Right lobe of liver (tissue), 6 donors: ENCODE measurements around the gene FGD5. TPM values are rescaled to one million over a fixed set of nuclear protein-coding genes. Genes with fewer than 3 reads are reported as not detected.

ENCODE experiments used
- ATAC-seq, 4 donors: fragments of 200-7000 bp; cut with Tn5 transposase; one replicate each; pipeline ENCODE4 v1.9.1; 2020; ENCODE audit warnings: mild to moderate bottlenecking in 4 of 4, moderate library complexity in 4 of 4
- DNase-seq, 3 donors: peaks; one replicate each; pipeline ENCODE4 v3.0.0-alpha.2; 2020
- H3K27ac ChIP-seq, 3 donors: fragments of 200-600 bp; one replicate each; pipeline ENCODE4 v1.8.0; 2022
- H3K27me3 ChIP-seq, 2 donors: fragments of 200-600 bp; one replicate each; pipeline ENCODE4 v1.8.0; 2022
- H3K36me3 ChIP-seq, 4 donors: fragments of 200-600 bp; sonication (generic) in 1 of 4; one replicate each; pipeline versions ENCODE4 v1.5.1 to v1.8.0; 2017 to 2022; ENCODE audit warnings: control low read depth in 1 of 4
- H3K4me1 ChIP-seq, 4 donors: fragments of 200-600 bp; sonication (generic) in 1 of 4; one replicate each; pipeline versions ENCODE4 v1.5.1 to v1.8.0; 2017 to 2022; ENCODE audit warnings: control low read depth in 1 of 4
- H3K4me3 ChIP-seq, 3 donors: fragments of 200-600 bp; one replicate each; pipeline ENCODE4 v1.8.0; 2022
- H3K9me3 ChIP-seq, 4 donors: fragments of 200-600 bp; sonication (generic) in 1 of 4; one replicate each; pipeline versions ENCODE4 v1.5.1 to v1.8.0; 2017 to 2022; ENCODE audit warnings: control low read depth in 1 of 4
- POLR2A ChIP-seq: fragments of 450-650 bp; IDR thresholded peaks from one replicate; pipeline ENCODE4 v1.6.1; 2017; ENCODE audit warnings: antibody characterized with exemption, mild to moderate bottlenecking
- WGBS: methylation state at CpG from one replicate; pipeline ENCODE4 v1.1.6; 2018; ENCODE audit warnings: low coverage, low lambda C conversion rate; ENCODE audit not compliant: insufficient coverage; ENCODE audit errors: missing lambda C conversion rate; 5-methylcytosine and 5-hydroxymethylcytosine counted together
- intact Hi-C, 2 donors: fragments of 100-400 bp; cut with DNase I; formaldehyde crosslinking; loops; one replicate each; pipeline versions ENCODE4 v1.11.2 to v1.14.1; 2022
- total RNA-seq, 6 experiments: library from RNA; depleted of rRNA in 2 of 6; stranded (reverse); fragments of >200 nt in 2 of 6; fragmentation: NEBNext Ultra II Directional in 3 of 6; extraction: Animal tissue kit (Norgen Biotek cat#: 25700) in 3 of 6; gene quantifications; one replicate each; pipeline versions ENCODE4 v1.1.0 to v1.2.4, GENCODE V29; 2016 to 2023
- TF ChIP-seq, protein P1 (sequence below), 4 donors: fragments of 200-600 bp in 3 of 4; fragments of 450-650 bp in 1 of 4; IDR thresholded peaks; one replicate each; pipeline versions ENCODE4 v1.5.1 to v1.8.0; 2016 to 2022; ENCODE audit warnings: antibody characterized with exemption in 4 of 4, mild to moderate bottlenecking in 2 of 4
- donor health status: DM: no; HTN: yes; CAD: no.
- donor health status: DM: no; HTN: no; CAD: no.
- donor health status: DM: no; HTN: no; CAD: no.
- donor health status: DM: no; HTN: yes; CAD: no.
- donor health status: DM: no; HTN: yes; CAD: no.

FGD5 gene
- total RNA-seq, 6 experiments from 2014 or later: 3.4 to 8.9 (median 5.9) TPM

DNA sequence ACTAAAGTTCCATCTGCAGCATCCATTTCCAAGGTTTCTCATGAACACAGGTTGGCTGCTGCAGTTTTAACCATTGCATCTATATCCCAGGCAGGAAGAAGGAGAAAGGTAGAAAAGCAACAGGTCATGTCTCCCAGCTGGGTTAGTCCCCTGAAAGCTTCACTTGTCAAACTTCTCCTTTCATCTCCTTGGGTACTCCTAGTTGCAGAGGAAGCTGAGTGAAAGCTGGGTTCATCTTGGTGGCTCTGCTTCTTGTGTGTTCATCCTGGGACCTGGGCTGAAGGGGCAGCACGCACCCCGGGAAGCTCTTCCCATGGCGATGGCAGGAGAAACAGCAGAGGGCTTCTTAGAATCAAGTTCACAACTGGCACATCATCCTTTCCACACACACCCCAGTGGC is 67.3 kb downstream of the FGD5 start:
- Histone ChIP-seq H3K4me1 (no peaks in the 10 kb centered on the region), H3K27ac (no peak overlapping the region), H3K36me3 (no peaks in the 10 kb centered on the region), H3K9me3 (no peaks in the 10 kb centered on the region), H3K4me3 (no peak overlapping the region), H3K27me3 (no peaks in the 10 kb centered on the region)
- no peak for TF ChIP-seq POLR2A
- TF ChIP-seq, protein P1, sequence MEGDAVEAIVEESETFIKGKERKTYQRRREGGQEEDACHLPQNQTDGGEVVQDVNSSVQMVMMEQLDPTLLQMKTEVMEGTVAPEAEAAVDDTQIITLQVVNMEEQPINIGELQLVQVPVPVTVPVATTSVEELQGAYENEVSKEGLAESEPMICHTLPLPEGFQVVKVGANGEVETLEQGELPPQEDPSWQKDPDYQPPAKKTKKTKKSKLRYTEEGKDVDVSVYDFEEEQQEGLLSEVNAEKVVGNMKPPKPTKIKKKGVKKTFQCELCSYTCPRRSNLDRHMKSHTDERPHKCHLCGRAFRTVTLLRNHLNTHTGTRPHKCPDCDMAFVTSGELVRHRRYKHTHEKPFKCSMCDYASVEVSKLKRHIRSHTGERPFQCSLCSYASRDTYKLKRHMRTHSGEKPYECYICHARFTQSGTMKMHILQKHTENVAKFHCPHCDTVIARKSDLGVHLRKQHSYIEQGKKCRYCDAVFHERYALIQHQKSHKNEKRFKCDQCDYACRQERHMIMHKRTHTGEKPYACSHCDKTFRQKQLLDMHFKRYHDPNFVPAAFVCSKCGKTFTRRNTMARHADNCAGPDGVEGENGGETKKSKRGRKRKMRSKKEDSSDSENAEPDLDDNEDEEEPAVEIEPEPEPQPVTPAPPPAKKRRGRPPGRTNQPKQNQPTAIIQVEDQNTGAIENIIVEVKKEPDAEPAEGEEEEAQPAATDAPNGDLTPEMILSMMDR (IDR thresholded peaks at IDR 0.05): no peak
- DNase-seq (no peak), ATAC-seq (no peak)
- 89% methylated on average over 3 of the region's 3 CpGs for WGBS
- intact Hi-C loops: no loop called here

DNA sequence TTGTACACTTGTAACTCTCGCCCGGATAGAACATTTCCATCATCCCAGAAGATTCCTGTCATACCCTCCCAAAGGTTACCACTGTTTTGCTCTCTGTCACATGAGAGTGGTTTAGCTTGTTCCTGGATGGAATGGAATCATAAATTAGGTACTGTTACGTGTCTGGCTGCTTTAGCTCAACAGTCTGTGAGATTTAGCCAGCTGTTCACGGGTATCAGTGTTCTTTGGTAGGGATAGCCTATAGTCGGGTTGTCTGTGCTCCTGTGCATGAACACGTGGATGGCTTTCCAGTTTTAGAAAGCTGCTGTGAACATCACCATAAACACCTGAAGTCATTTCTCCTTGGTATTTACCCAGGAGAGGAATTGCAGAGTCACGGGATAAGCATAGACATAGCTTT is 70.4 kb downstream of the FGD5 start:
- no peak overlapping the region for H3K4me3 ChIP-seq
- ATAC-seq (no peak), DNase-seq (no peak)
- TF ChIP-seq, protein P1 (IDR thresholded peaks at IDR 0.05): no peak
- TF ChIP-seq POLR2A: no peak
- H3K4me1 ChIP-seq: no peaks in the 10 kb centered on the region
- no peaks in the 10 kb centered on the region for H3K27me3 ChIP-seq
- 63% methylated on average over 5 of the region's 7 CpGs for WGBS
- H3K9me3 ChIP-seq: no peaks in the 10 kb centered on the region
- no peak overlapping the region for H3K27ac ChIP-seq
- intact Hi-C loops: no loop called here
- H3K36me3 ChIP-seq: no peaks in the 10 kb centered on the region

DNA sequence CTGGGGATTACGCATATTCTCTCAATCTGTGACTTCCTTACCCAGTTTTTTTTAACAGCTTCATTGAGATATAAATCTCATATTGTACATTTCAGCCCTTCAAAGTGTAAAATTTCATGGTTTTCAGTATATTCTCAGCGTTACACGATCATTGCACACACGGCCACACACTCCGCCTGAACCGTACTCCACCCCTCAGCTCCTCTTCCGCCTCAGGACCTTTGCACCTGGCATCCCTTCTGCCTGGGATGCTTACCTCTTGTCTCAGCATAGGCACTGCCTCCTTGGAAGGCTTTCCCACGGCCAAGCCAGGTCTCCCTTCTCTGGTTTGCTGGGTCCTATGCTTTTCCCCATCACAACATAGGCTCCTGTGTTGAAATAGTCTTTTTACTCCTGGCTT is 71.2 kb downstream of the FGD5 start:
- ATAC-seq (no peak), DNase-seq (no peak)
- Histone ChIP-seq H3K36me3 (no peaks in the 10 kb centered on the region), H3K27me3 (no peaks in the 10 kb centered on the region), H3K4me3 (no peak overlapping the region), H3K4me1 (no peaks in the 10 kb centered on the region), H3K27ac (no peak overlapping the region), H3K9me3 (no peaks in the 10 kb centered on the region)
- intact Hi-C loops: no loop called here
- TF ChIP-seq, protein P1 (IDR thresholded peaks at IDR 0.05): no peak
- TF ChIP-seq POLR2A: no peak
- 78% methylated on average over 8 of the region's 8 CpGs for WGBS

DNA sequence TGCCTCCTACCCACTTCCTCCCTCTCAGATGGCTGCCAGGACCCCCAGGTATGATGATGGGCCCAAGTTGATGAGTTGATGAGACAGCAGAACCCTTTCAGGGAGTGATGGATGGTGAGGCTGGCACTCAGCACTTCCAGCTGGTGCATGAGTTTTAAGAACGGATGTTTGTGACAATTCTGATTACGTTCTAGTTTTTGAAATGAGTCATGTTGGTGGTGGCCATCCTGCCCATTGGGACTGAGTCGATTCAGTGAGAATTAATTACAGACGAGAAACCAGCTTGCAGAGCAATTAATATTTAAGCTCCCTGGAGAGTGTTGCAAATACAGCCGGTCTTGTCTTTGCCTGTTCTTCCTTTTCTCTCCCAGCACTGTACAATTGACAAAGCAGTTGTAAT is 71.7 kb downstream of the FGD5 start:
- Histone ChIP-seq H3K27me3 (no peaks in the 10 kb centered on the region), H3K4me3 (no peak overlapping the region), H3K27ac (no peak overlapping the region), H3K4me1 (no peaks in the 10 kb centered on the region), H3K9me3 (no peaks in the 10 kb centered on the region), H3K36me3 (no peaks in the 10 kb centered on the region)
- intact Hi-C loops: no loop called here
- ATAC-seq (no peak), DNase-seq (no peak)
- TF ChIP-seq, protein P1 (IDR thresholded peaks at IDR 0.05): no peak
- TF ChIP-seq POLR2A: no peak
- WGBS: 75% methylated on average over 5 of the region's 5 CpGs
